HG03457 (cell line): Measurements from ENCODE around the gene HDDC3.
"Not testable (repeated sequence)": the region's sequence is repeated elsewhere in the genome, so short reads cannot be mapped to it uniquely, and the experiment has no call there.

Experiments
- ATAC-seq: cut with Tn5 transposase; IDR thresholded peaks from one replicate; pipeline ENCODE4 v1.9.1; 2021; ENCODE audit warnings: moderate number of reproducible peaks; ENCODE audit not compliant: unreplicated experiment

HDDC3 gene

GRCh38 chr15:90910441-90911301 is 21.7 kb downstream of the HDDC3 start:
- no peak for ATAC-seq

DNA sequence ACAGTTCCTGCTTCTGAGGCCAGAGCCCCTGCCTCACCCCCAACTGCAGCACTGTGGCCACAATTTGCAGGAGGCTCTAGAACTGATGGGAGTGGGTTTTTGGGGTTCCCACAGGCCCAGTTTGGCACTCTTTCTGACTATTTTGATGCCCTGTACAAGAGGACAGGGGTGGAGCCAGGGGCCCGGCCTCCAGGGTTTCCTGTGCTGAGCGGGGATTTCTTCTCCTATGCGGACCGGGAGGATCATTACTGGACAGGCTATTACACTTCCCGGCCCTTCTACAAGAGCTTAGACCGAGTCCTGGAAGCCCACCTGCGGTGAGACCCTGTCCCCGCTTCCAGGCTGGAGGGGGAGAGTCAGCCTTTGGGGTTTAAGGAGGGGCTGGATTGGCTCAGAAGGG is 22.4 kb downstream of the HDDC3 start:
- ATAC-seq = no peak

- not testable (repeated sequence) for ATAC-seq
These were observed 22.9 kb downstream of the HDDC3 start for GRCh38 chr15:90909449-90909848.

DNA sequence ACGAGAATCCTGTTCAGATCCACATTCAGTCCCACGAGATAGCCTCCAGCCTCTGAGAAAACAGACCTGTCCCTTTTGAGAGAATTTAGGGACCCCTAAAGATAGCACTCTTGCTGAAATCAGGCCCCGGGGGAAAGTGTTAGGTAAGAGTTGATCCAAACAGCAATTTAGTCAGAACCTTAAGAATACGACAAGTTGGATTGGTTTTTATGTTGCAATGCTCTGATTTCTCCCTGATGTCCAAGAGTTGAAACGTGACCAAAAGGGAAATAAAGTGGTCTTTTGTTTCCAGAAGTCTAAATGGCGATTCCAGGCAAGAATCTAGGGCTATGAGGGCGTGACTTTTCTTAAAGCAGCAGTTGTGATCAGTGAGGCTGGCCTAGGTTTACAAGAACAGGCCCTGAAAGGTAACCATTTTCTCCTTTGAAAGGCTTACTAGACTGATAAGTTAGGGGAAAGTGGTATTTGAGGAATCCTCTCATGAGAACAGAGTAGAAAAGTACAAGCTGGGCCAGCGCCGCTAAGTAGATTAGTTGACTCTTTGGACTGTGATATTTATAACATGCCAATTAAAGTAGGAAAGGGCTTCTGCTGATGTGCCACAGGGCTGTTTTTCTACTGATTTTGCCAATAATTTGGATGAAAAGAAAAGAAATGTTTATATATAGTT is 24.4 kb downstream of the HDDC3 start:
- ATAC-seq = no peak

DNA sequence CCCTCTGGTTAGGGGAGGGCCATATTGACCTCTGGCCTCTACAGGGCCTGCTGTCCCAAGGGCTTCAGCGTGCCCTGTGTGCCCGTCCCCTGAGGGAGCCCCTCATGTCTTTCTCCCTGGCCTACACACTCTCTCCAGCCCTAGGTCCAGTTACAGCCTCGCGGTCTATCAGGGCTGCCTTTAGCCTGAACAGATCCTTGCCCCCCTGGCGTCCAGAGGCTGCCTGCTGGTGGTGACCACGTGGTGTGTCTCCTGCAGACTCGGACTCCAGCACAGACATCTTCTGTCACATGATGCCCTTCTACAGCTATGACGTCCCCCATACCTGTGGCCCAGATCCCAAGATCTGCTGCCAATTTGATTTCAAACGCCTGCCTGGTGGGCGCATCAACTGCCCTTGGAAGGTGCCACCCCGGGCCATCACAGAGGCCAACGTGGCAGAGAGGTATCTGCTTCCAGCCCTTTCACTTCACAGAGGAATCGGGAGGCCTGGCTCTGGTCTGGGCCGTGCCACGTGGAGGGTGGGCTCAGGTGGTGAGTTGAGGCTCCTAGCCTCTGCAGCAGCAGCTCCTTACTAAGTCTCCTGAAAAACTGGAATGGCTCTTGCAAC is 25.2 kb downstream of the HDDC3 start:
- ATAC-seq = no peak

GRCh38 chr15:90906181-90906849 is 26.0 kb downstream of the HDDC3 start:
- no peak for ATAC-seq

DNA sequence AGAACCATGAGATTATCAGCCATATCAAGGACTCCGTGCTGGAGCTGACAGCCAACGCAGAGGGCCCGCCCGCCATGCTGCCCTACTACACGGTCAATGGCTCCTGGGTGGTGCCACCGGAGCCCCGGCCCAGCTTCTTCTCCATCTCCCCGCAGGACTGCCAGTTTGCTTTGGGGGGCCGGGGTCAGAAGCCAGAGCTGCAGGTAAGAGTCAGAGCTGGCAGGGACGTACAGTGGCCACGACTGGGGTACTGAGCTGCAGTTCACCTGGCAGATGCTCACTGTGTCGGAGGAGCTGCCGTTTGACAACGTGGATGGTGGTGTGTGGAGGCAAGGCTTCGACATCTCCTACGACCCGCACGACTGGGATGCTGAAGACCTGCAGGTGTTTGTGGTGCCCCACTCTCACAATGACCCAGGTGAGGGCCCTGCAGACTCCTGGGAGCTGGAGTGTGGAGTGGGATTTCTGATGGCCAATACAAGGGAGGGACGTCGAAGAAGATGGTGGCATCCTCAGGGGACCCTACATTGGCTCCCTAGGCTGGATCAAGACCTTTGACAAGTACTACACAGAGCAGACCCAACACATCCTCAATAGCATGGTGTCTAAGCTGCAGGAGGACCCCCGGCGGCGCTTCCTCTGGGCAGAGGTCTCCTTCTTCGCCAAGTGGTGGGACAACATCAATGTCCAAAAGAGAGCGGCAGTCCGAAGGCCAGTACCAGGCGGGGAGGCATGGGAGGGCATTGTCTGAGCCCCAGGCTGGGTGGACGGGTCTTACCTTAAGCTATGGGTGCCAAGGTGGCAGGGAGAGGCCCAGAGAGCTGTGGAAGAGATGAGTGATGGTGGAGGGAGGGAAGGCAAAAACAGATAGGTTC is 26.8 kb downstream of the HDDC3 start:
- ATAC-seq = no peak

DNA sequence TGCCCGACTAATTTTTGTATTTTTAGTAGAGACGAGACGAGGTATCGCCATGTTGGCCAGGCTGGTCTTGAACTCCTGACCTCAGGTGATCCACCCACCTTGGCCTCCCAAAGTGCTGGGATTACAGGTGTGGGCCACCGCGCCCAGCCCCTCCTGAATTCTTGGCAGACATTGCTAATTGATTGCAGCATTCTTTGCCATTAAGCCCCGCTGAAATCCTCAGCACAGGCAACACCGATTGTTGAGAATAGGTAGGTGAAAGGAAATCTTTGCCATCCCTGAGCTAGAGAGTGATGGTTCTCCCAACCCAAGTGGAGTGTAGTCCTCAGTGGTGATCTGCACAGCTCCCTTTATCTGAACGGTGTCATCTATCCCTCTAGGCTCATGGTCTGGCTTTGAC is 27.6 kb downstream of the HDDC3 start:
- no peak for ATAC-seq

DNA sequence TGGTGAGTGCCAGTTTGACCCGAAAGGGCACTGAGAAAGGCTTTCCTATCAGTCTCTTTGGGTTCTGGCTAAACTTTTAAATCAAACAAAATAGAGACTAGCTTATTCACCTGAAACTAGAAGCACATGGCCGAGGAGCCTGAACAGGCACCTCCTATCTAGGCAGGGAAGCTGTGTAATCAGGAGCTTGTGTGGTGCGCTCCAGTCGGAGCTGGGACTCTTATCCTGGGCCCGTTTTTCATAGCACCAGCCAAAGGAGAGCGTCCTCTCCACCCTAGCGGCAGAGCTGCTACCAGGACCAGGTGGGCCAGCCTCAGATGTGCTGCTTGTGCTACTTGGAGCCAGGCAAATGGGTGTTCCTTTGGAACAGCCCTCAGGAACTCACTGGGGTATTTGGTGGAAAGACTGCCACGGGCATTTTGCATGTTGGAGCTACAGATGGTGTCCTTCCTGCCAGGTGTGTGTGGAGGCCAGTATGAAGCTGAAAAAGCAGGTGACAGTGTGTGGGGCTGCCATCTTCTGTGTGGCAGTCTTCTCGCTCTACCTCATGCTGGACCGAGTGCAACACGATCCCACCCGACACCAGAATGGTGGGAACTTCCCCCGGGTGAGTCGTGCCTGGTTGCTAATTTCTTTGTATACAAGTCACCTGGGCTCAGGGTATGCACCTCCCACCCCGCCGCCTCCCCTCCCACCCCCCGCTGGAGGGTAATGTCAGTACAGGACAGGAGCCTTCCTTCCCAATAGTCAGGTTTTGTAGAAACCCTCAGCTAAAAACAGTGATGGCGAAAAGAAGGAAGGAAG is 28.4 kb downstream of the HDDC3 start:
- ATAC-seq = no peak

DNA sequence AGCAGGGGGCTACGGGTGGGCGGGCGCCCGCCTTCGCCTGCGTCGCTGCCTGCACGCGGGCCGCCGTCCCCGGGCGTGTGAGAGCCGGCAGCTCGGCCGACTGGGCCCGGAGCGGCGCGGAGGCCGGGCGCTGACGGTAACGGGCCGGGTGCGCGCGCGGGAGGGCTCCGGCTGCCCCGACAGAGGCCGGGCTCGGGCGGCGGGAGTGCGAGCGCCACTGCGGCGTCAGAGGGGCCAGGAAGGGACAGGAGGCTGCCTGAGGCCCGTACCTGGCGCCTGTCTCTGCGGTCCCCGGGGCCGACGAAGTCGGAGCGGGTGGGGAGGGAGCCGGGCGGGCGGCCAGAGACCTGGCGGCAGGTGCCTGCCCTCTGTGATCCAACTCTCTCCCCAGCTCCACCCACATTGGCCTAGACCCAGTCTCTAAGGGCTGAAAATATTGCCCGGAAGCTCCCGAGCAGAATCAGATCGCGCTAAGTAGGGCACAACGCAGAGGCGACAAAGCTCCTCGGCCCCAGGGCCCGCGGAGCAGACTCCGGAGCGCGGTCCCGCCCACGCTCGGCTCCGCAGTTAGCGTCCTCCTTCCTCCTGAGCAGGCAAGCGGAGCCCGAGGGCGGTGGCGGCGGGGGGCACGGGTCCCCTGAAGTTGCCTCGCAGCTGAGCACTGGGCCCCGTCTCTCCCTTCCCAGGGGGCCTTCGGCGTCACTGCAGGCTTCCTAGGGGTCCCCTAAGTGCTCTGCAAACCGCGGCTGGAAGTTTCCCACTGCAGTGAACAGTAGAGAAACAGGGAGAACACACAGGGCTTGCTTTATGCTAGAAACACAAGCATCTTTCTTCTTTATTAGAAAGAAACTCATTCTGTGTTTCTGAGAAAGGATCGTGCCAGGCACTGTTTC is 29.3 kb downstream of the HDDC3 start, which contains the start of gene MAN2A2:
TSS of gene MAN2A2 (plus strand) at position 463 of the 893 bp plus-strand sequence. CDS start 906 bp downstream, outside the sequence.
- ATAC-seq = peak; percentile 34

GRCh38 chr15:90902040-90902839 is 30.1 kb downstream of the HDDC3 start:
- peak; percentile 70 for ATAC-seq

DNA sequence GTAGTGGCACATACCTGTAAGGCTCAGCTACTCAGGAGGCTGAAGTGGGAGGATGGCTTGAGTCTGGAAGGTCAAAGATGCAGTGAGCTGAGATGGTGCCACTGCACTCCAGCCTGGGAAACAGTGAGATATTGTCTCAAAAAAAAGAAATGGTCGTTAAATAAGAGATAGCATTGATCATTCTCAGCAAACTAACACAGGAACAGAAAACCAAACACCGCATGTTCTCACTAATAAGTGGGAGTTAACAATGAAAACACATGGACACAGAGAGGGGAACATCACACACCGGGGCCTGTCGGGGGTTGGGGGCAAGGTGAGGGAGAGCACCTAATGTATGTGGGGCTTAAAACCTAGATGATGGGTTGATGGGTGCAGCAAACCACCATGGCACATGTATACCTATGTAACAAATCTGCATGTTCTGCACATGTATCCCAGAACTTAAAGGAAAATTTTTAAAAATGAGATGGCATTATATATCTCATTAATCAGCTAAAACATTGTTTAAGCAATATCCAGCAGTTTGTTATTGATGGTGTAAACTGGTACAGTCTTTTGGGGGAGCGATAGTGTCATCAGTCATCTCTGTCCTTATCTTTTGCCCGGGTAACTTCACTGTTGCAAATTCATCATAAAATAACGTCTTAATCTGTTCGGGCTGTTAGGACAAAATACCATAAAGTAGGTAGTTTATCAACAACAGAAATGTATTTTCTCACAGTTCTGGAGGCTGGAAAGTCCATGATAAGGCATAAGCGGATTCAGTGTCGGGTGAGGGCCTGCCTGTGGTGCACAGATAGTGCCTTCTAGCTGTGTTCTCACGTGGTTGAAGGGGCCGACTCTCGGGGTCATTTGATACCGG is 30.9 kb downstream of the HDDC3 start:
- ATAC-seq = no peak

GRCh38 chr15:90897131-90897655 is 35.2 kb downstream of the HDDC3 start:
- peak; percentile 45 for ATAC-seq

- no peak for ATAC-seq
These were observed 36.7 kb downstream of the HDDC3 start for GRCh38 chr15:90895571-90896117.

DNA sequence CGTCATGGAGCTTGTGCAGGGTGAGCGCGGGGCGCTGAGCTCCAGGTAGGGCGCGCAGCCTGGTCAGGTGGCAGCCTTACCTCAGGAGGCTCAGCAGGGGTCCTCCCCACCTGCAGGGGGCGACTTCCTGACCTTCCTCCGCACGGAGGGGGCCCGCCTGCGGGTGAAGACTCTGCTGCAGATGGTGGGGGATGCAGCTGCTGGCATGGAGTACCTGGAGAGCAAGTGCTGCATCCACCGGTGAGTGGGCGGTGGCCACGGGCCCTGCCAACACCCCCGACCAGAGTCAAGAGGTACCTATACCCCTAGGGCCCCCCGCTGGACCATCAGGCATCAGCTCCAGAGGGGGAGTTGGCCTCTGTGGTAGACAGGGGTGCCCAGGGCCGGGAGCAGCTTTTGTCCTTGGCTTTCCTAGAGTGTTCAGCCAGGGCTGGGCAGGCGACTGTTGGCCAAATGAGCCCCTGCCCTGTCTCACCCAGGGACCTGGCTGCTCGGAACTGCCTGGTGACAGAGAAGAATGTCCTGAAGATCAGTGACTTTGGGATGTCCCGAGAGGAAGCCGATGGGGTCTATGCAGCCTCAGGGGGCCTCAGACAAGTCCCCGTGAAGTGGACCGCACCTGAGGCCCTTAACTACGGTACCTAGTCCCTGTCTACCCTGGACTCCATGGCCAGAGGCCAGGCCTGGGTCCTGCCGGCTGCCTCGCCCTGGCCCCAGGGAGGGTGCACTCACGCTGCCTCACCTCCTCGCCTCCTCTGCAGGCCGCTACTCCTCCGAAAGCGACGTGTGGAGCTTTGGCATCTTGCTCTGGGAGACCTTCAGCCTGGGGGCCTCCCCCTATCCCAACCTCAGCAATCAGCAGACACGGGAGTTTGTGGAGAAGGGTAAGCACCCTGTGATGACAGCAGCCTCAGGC is 38.9 kb downstream of the HDDC3 start:
- ATAC-seq = no peak
